ENCODE measurements around the gene OPA3. TPM values are rescaled to one million over a fixed set of nuclear protein-coding genes. Genes with fewer than 3 reads are reported as not detected.

Gene OPA3
- total and polyA plus RNA-seq, 10 of the 15 experiments (the other 5 are each of a cell fraction or from before 2014, with no cell fraction given) = 2.2 to 24.3 (median 13.3) TPM

- intact Hi-C loops (cut with micrococcal nuclease; ENCODE audit: unreplicated experiment) (no loop called here), in situ Hi-C loops (cut with MboI) (no loop called here)
- FAIRE-seq (peak; percentile 44), ATAC-seq (peak; percentile 70), DNase-seq (ENCODE audit: low read depth, low spot score) (no peak)
- BruUV-seq (replicated peaks) = no TSS peak
- ChIA-PET CTCF (interaction anchor here (1.3 to 1.9 kb wide), 5 partner anchors 14 to 148 kb away, joined by 3 to 6 read pairs (median 4); no protein-coding TSS in a partner anchor), SMC1A (ENCODE audit: uncharacterized antibody, unreplicated experiment) (interaction anchor here (1.1 kb wide), 1 partner anchor 18 kb away, joined by 3 read pairs; no protein-coding TSS in a partner anchor), RAD21 (ENCODE audit: unreplicated experiment) (interaction anchor here (1.2 kb wide), 1 partner anchor 151 kb away, joined by 3 read pairs; no protein-coding TSS in a partner anchor), POLR2A (no interaction called here)
- Histone ChIP-seq H4K20me1 (ENCODE audit: control insufficient read depth, insufficient read depth) (peaks cover 6% of the 10 kb centered on the region; the same call in 1 of the 2 replicates), H3K9ac (ENCODE audit: control insufficient read depth, insufficient read depth, low read length) (peak overlapping the region; percentile 36), H3K27ac (ENCODE audit: control insufficient read depth, insufficient read depth) (peak overlapping the region; percentile 7), H3K4me2 (ENCODE audit: control insufficient read depth, insufficient read depth) (peak overlapping the region; percentile 65), H3K4me1 (ENCODE audit: control insufficient read depth, insufficient read depth, low read length) (peaks cover 5% of the 10 kb centered on the region), H3K36me3 (ENCODE audit: control insufficient read depth in 2 of 2, insufficient read depth in 2 of 2, low read length in 1 of 2) (no peaks in the 10 kb centered on the region), H2AFZ (ENCODE audit: control insufficient read depth, low read depth, low read length) (peak overlapping the region; percentile 65), H3K79me2 (ENCODE audit: control insufficient read depth, insufficient read depth, low read length) (no peaks in the 10 kb centered on the region), H3K27me3 (replicated peaks in 1 of 2; ENCODE audit: control insufficient read depth in 2 of 2, insufficient read depth in 2 of 2, low read length in 1 of 2) (peaks cover 0 to 9% of the 10 kb centered on the region in 2 experiments; a peak in 3 of 4 replicates), H3K4me3 (peak overlapping the region; percentile 77), H3K9me3 (replicated peaks; ENCODE audit: control insufficient read depth, insufficient read depth, low read length) (no peaks in the 10 kb centered on the region)
- 5% methylated on average over 31 of the region's 32 CpGs for WGBS (ENCODE audit: insufficient coverage, insufficient replicate concordance, low lambda C conversion rate, missing lambda C conversion rate)
- TF ChIP-seq BRCA1 (IDR thresholded peaks at IDR 0.05; ENCODE audit: low read depth, low read length) (no peak), NR2C1 (IDR thresholded peaks at IDR 0.05) (no peak), CBFB (IDR thresholded peaks at IDR 0.05; ENCODE audit: low read depth) (no peak), NFYA (IDR thresholded peaks at IDR 0.05; ENCODE audit: borderline replicate concordance, low read depth, low read length) (no peak), NFYB (IDR thresholded peaks at IDR 0.05; ENCODE audit: insufficient read depth, low read depth, low read length) (peak; percentile 74), MXI1 (IDR thresholded peaks at IDR 0.05; ENCODE audit: low read depth, low read length) (no peak), SPI1 (IDR thresholded peaks at IDR 0.05; ENCODE audit: borderline replicate concordance, insufficient read depth, low read depth, low read length) (no peak), E2F4 (IDR thresholded peaks at IDR 0.05; ENCODE audit: low read depth, low read length) (no peak), POLR2AphosphoS5 (IDR thresholded peaks at IDR 0.05; ENCODE audit: low read length) (no peak), MYB (IDR thresholded peaks at IDR 0.05; ENCODE audit: borderline replicate concordance, low read depth, low read length) (no peak), PAX5 (IDR thresholded peaks at IDR 0.05; ENCODE audit: borderline replicate concordance, low read depth, low read length) (no peak), MAX (IDR thresholded peaks at IDR 0.05; ENCODE audit: low read depth, low read length) (no peak), POLR2A (IDR thresholded peaks at IDR 0.05; ENCODE audit: low read depth, low read length) (peak; percentile 57)
- TF ChIP-seq, protein P1, sequence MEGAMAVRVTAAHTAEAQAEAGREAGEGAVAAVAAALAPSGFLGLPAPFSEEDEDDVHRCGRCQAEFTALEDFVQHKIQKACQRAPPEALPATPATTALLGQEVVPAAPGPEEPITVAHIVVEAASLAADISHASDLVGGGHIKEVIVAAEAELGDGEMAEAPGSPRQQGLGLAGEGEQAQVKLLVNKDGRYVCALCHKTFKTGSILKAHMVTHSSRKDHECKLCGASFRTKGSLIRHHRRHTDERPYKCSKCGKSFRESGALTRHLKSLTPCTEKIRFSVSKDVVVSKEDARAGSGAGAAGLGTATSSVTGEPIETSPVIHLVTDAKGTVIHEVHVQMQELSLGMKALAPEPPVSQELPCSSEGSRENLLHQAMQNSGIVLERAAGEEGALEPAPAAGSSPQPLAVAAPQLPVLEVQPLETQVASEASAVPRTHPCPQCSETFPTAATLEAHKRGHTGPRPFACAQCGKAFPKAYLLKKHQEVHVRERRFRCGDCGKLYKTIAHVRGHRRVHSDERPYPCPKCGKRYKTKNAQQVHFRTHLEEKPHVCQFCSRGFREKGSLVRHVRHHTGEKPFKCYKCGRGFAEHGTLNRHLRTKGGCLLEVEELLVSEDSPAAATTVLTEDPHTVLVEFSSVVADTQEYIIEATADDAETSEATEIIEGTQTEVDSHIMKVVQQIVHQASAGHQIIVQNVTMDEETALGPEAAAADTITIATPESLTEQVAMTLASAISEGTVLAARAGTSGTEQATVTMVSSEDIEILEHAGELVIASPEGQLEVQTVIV (IDR thresholded peaks at IDR 0.05; ENCODE audit: borderline replicate concordance, partially characterized antibody) = no peak
- TF ChIP-seq, protein P2, sequence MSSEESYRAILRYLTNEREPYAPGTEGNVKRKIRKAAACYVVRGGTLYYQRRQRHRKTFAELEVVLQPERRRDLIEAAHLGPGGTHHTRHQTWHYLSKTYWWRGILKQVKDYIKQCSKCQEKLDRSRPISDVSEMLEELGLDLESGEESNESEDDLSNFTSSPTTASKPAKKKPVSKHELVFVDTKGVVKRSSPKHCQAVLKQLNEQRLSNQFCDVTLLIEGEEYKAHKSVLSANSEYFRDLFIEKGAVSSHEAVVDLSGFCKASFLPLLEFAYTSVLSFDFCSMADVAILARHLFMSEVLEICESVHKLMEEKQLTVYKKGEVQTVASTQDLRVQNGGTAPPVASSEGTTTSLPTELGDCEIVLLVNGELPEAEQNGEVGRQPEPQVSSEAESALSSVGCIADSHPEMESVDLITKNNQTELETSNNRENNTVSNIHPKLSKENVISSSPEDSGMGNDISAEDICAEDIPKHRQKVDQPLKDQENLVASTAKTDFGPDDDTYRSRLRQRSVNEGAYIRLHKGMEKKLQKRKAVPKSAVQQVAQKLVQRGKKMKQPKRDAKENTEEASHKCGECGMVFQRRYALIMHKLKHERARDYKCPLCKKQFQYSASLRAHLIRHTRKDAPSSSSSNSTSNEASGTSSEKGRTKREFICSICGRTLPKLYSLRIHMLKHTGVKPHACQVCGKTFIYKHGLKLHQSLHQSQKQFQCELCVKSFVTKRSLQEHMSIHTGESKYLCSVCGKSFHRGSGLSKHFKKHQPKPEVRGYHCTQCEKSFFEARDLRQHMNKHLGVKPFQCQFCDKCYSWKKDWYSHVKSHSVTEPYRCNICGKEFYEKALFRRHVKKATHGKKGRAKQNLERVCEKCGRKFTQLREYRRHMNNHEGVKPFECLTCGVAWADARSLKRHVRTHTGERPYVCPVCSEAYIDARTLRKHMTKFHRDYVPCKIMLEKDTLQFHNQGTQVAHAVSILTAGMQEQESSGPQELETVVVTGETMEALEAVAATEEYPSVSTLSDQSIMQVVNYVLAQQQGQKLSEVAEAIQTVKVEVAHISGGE (CRISPR knock-in tag; IDR thresholded peaks at IDR 0.05) = no peak
Observed at GRCh38 chr19:45492627-45493470, 91.8 kb downstream of the OPA3 start.

Measured in GM12878 (cell line).